Endothelial cell (in vitro differentiated cells): Measurements from ENCODE around the gene APBB2. TPM values are rescaled to one million over a fixed set of nuclear protein-coding genes. Genes with fewer than 3 reads are reported as not detected.
"Not testable (repeated sequence)": the region's sequence is repeated elsewhere in the genome, so short reads cannot be mapped to it uniquely, and the experiment has no call there.

ENCODE experiments used
- DNase-seq: peaks from one replicate; pipeline ENCODE4 v3.0.0; 2021; ENCODE audit warnings: low spot score
- H3K27ac Mint-ChIP-seq: one replicate; pipeline ENCODE4 v1.8.0; 2021; ENCODE audit warnings: mixed read lengths, inconsistent platforms; ENCODE audit not compliant: unreplicated experiment
- H3K27me3 Mint-ChIP-seq: one replicate; pipeline ENCODE4 v1.8.0; 2021; ENCODE audit warnings: mild to moderate bottlenecking, moderate library complexity, mixed read lengths, inconsistent platforms; ENCODE audit not compliant: unreplicated experiment
- H3K36me3 Mint-ChIP-seq: one replicate; pipeline ENCODE4 v1.8.0; 2021; ENCODE audit warnings: mild to moderate bottlenecking, low read depth, mixed read lengths, inconsistent platforms; ENCODE audit not compliant: unreplicated experiment
- H3K4me1 Mint-ChIP-seq: one replicate; pipeline ENCODE4 v1.8.0; 2021; ENCODE audit warnings: mild to moderate bottlenecking, mixed read lengths, inconsistent platforms; ENCODE audit not compliant: unreplicated experiment
- H3K4me3 Mint-ChIP-seq: one replicate; pipeline ENCODE4 v1.8.0; 2021; ENCODE audit warnings: mild to moderate bottlenecking, mixed read lengths, inconsistent platforms; ENCODE audit not compliant: unreplicated experiment
- H3K9me3 Mint-ChIP-seq: one replicate; pipeline ENCODE4 v1.8.0; 2021; ENCODE audit warnings: mixed read lengths, inconsistent platforms; ENCODE audit not compliant: unreplicated experiment
- total RNA-seq: library from RNA; stranded (reverse); fragmentation: NEBNext Ultra II Directional; extraction: Animal tissue kit (Norgen Biotek cat#: 25700); gene quantifications from one replicate; pipeline ENCODE4 v1.2.1, GENCODE V29; 2021; ENCODE audit not compliant: unreplicated experiment
- TF ChIP-seq, protein P1 (sequence below): fragments of 200-600 bp; sonication (generic); IDR thresholded peaks from one replicate; pipeline ENCODE4 v1.5.0; 2021; ENCODE audit warnings: antibody characterized with exemption; ENCODE audit not compliant: unreplicated experiment

Gene APBB2
- total RNA-seq, 1 donor from 2014 or later = 103 TPM

DNA sequence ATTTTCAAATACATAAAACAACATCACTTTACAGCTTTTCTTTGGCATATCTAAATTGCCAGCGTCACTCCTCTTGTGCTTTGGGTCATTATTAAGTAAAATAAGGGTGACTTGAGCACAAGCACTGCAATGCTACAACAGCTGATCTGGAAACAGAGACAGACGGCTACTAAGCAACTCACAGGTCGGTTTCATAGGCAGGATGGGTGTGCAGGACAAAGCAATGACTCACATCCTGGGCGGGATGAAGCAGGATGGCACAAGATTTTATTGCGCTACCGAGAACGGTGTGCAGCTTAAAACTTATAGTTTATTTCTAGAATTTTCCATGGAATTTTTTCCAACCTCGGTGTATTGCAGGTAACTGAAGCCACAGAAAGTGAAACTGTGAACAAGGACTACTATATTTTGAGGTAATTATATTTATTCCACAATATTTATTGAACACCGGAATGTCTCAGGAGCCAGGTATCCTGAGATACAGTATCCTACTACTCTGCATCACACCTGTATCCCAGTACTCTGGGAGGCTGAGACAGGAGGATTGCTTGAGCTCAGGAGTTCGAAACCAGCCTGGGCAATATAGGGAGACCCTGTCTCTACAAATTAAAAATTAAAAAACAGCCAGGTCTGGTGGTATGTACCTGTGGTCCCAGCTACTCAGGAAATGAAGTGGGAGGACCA, 215.5 kb downstream of the APBB2 start:
- no peak for DNase-seq
- Mint-ChIP-seq H3K36me3 (peaks cover 19% of the 10 kb centered on the region), H3K4me1 (peaks cover 11% of the 10 kb centered on the region), H3K4me3 (no peak overlapping the region), H3K9me3 (no peaks in the 10 kb centered on the region), H3K27me3 (peaks cover 2% of the 10 kb centered on the region), H3K27ac (peak overlapping the region; percentile 63)
- TF ChIP-seq, protein P1, sequence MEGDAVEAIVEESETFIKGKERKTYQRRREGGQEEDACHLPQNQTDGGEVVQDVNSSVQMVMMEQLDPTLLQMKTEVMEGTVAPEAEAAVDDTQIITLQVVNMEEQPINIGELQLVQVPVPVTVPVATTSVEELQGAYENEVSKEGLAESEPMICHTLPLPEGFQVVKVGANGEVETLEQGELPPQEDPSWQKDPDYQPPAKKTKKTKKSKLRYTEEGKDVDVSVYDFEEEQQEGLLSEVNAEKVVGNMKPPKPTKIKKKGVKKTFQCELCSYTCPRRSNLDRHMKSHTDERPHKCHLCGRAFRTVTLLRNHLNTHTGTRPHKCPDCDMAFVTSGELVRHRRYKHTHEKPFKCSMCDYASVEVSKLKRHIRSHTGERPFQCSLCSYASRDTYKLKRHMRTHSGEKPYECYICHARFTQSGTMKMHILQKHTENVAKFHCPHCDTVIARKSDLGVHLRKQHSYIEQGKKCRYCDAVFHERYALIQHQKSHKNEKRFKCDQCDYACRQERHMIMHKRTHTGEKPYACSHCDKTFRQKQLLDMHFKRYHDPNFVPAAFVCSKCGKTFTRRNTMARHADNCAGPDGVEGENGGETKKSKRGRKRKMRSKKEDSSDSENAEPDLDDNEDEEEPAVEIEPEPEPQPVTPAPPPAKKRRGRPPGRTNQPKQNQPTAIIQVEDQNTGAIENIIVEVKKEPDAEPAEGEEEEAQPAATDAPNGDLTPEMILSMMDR = no peak

DNA sequence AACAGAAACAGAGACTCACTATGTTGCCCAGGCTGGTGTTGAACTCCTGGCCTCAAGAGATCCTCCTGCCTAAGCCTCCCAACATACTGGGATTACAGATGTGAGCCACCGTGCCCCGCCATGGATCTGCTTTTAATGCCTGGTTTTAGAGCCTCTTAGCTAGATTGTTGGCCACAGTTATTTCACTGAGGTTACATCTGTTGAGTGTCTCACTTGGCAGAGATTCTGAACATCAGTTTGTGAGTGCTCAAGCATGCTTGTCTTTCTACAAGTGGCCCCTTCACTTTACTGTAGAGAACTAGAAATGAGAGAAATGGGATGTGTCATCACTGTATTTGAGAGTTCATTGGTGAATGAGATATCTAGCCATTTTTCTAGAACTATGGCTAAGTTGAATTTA, 218.5 kb downstream of the APBB2 start:
- no peak overlapping the region for H3K4me3 Mint-ChIP-seq
- H3K36me3 Mint-ChIP-seq = peaks cover 15% of the 10 kb centered on the region
- H3K9me3 Mint-ChIP-seq = no peaks in the 10 kb centered on the region
- H3K4me1 Mint-ChIP-seq = peaks cover 25% of the 10 kb centered on the region
- no peak for DNase-seq
- H3K27me3 Mint-ChIP-seq = peaks cover 2% of the 10 kb centered on the region
- TF ChIP-seq, protein P1 = no peak
- H3K27ac Mint-ChIP-seq = no peak overlapping the region

DNA sequence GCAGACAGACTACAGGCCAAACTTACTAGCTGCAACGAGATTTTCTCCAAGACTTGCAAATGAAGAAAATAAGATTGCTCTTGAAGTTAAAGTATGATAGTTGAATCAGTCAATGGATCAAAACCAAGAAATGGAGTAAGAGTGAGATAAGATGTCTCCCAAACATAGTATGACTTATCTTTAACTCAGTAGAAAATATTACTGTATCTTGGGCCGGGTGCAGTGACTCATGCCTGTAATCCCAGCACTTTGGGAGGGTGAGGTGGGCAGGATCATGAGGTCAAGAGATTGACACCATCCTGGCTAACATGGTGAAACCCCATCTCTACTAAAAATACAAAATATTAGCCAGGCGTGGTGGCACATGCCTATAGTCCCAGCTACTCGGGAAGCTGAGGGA, 220.0 kb downstream of the APBB2 start:
- H3K4me1 Mint-ChIP-seq = peaks cover 36% of the 10 kb centered on the region
- H3K36me3 Mint-ChIP-seq = peaks cover 15% of the 10 kb centered on the region
- H3K9me3 Mint-ChIP-seq, H3K4me3 Mint-ChIP-seq, DNase-seq, H3K27me3 Mint-ChIP-seq, H3K27ac Mint-ChIP-seq: not testable (repeated sequence)

DNA sequence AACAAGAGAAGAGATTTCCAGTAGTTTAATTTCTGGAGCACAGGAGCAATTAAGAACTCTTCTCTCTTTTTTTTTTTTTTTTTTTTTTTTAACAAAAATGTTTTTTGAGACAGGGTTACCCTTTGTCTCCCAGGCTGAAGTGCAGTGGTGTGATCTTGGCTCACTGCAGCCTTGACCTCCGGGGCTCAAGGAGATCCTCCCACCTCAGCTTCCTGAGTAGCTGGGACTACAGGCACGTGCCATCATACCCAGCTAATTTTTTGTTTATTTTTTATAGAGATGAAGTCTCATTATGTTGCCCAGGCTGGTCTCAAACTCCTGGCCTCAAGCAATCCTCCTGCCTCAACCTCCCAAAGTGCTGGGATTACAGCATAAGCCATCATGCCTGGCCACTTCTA, 221.0 kb downstream of the APBB2 start:
- H3K9me3 Mint-ChIP-seq, DNase-seq, H3K4me3 Mint-ChIP-seq, H3K27me3 Mint-ChIP-seq, H3K27ac Mint-ChIP-seq: not testable (repeated sequence)
- Mint-ChIP-seq H3K36me3 (peaks cover 13% of the 10 kb centered on the region), H3K4me1 (peaks cover 36% of the 10 kb centered on the region)

DNA sequence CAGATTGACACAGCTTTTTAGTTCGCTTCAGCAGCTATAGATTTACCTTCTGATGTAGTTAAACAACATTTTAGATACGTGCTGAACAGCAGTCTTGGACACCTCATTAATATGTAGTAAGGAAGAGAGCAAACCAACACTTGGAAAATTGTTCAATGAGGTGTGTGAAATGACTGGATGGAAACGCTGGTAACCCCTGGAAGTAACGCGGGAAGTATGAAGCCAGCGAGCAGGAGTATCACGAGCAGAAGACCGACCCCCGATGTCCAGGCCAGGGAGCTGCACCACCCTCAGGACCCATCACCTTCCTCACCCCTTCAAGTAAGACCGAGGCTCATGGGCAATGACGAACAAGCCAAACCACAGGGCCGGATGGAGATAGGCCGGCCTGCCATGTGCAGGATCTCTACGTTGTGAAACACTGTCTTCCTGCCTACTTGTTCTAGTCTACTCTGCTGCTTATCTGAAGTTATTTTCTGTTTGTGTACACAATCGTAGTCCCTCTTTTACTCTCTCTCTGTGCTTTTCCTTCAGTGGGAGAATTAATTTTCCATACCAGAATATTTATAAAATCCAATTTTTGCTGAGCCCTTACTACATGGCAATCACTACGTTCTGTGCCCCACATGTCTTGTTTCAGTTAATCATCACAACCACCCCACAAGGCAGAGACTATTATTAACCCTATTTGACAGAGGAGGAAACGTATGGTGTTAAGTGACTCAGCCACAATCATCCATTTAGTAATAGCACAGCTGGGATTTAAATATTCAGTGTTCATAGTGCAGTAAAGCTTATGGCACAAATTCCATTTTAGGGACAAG, 221.7 kb downstream of the APBB2 start:
- DNase-seq = no peak
- Mint-ChIP-seq H3K27me3 (peaks cover 3% of the 10 kb centered on the region), H3K4me3 (no peak overlapping the region), H3K36me3 (peaks cover 13% of the 10 kb centered on the region), H3K27ac (no peak overlapping the region), H3K4me1 (peaks cover 36% of the 10 kb centered on the region), H3K9me3 (no peaks in the 10 kb centered on the region)
- TF ChIP-seq, protein P1 = no peak

DNA sequence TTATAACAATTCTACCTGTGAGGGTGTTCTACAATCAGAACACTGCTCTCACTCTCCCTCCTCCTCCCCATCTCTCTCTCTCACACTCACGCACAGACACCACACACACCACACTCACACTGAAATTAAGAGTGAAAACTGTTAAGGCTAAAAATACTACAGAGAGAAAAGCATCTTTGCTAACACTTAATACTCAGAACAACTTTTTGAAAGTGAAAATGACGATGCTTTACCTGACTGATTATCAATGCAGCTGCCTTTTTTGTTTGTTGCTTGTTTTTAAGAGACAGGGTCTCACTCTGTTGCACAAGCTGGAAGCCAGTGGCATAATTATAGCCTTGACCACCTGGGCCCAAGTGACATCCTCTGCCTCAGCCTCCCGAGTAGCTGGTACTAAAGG, 222.4 kb downstream of the APBB2 start:
- Mint-ChIP-seq H3K27ac (no peak overlapping the region), H3K4me3 (no peak overlapping the region), H3K4me1 (peaks cover 32% of the 10 kb centered on the region), H3K36me3 (peaks cover 7% of the 10 kb centered on the region), H3K27me3 (peaks cover 3% of the 10 kb centered on the region), H3K9me3 (no peaks in the 10 kb centered on the region)
- TF ChIP-seq, protein P1 = no peak
- DNase-seq = no peak
